NCI-H510A (cell line): ENCODE results near the gene MVD.
A peak's percentile ranks its signal among the peaks of the same experiment; 100 is the strongest.
"Not testable (repeated sequence)": the region's sequence is repeated elsewhere in the genome, so short reads cannot be mapped to it uniquely, and the experiment has no call there.

Source experiments
- DNase-seq: peaks from one replicate; lab custom pipeline; 2025; lab: John Stamatoyannopoulos, UW

The MVD gene

GRCh38 chr16:88624481-88624880 lies 38.4 kb downstream of the MVD start:
- no peak for DNase-seq

GRCh38 chr16:88623858-88624257 lies 39.0 kb downstream of the MVD start:
- no peak for DNase-seq

GRCh38 chr16:88622866-88623265 lies 40.0 kb downstream of the MVD start:
- no peak for DNase-seq

- DNase-seq, result no peak
Measured at GRCh38 chr16:88622125-88622524, 40.8 kb downstream of the MVD start.

- DNase-seq, result no peak
Measured at GRCh38 chr16:88619859-88620815, 42.8 kb downstream of the MVD start.

- DNase-seq, result no peak
Measured at GRCh38 chr16:88618956-88619667, 43.8 kb downstream of the MVD start.

GRCh38 chr16:88618182-88618955 lies 44.5 kb downstream of the MVD start:
- no peak for DNase-seq

- peak; percentile 80 for DNase-seq
Measured at GRCh38 chr16:88617268-88618031, 45.4 kb downstream of the MVD start.

- no peak for DNase-seq
Measured at GRCh38 chr16:88616736-88617135, 46.2 kb downstream of the MVD start.

- DNase-seq, result no peak
Measured at GRCh38 chr16:88616320-88616719, 46.6 kb downstream of the MVD start.

- no peak for DNase-seq
Measured at GRCh38 chr16:88614818-88615580, 47.9 kb downstream of the MVD start.

GRCh38 chr16:88613911-88614817 lies 48.7 kb downstream of the MVD start:
- DNase-seq, result no peak

- DNase-seq, result no peak
Measured at GRCh38 chr16:88613293-88613692, 49.6 kb downstream of the MVD start.

GRCh38 chr16:88610909-88611812 lies 51.7 kb downstream of the MVD start:
- no peak for DNase-seq

- DNase-seq, result no peak
Measured at GRCh38 chr16:88610080-88610479, 52.8 kb downstream of the MVD start.

GRCh38 chr16:88609426-88609825 lies 53.5 kb downstream of the MVD start:
- DNase-seq, result not testable (repeated sequence)

- DNase-seq, result no peak
Measured at GRCh38 chr16:88608076-88608475, 54.8 kb downstream of the MVD start.

GRCh38 chr16:88606148-88606757 lies 56.6 kb downstream of the MVD start:
- DNase-seq, result no peak
